Measurements from ENCODE around the gene CACNA1F.

GRCh38 chrX:49257074-49257790 is 24.1 kb upstream of the CACNA1F start:
- TF ChIP-seq POLR2AphosphoS5 (IDR thresholded peaks at IDR 0.05; ENCODE audit: low read depth) (no peak), CTCF (IDR thresholded peaks at IDR 0.05; ENCODE audit: insufficient read depth, low read length) (no peak), GABPA (IDR thresholded peaks at IDR 0.05; ENCODE audit: low read depth) (no peak)

Data from HL-60 (cell line).